Measurements from ENCODE around the gene ANKRD34A.

The ANKRD34A gene

DNA sequence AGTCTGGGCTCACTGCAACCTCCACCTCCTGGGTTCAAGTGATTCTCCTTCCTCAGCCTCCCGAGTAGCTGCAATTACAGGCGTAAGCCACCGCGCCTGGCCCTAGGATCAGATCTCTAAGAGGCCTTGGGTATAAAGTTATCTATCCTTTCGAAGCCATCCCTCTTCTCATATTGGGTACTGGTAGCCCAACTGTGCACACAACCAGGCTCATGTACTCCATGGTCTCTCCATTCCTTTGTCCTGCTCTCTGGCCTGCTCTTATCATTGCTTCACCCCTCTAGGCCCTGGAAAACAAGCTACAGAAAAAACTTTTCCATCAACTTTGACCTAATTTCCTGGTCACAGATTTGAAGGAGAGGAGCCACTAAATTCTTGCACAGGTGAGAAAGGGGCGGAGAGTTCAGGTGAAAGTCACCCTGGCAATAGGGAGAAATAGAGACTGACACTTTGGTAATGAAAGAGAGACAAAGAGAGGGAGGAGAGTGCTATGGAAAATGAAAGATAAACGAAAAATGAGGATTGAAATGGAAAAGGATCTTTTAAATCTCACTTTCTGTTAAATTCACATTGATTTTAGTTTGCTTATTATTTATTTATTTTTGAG, 26.0 kb upstream of the ANKRD34A start:
- peak; percentile 47 for DNase-seq

DNA sequence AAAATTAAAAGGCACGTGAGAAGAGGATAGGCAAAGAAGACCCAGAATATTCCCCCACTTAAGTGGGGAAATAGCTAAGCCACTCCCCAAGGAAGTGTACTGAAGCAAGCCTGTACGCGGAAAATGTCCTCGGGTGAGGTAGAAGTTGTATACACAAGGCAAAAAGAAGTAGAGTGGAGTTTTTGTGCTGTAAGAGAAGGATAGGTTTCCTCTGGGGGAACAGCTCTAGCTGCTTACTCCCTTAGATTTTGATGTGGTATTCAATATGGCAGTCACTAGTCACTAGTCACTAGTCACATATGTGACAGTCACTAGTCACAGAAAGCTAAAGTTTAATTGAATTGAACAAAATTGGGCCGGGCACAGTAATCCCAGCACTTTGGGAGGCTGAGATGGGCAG, 24.4 kb upstream of the ANKRD34A start:
- DNase-seq = no peak

GRCh38 chr1:145987926-145988325, 23.6 kb upstream of the ANKRD34A start:
- DNase-seq = no peak

GRCh38 chr1:145986551-145986950, 22.2 kb upstream of the ANKRD34A start:
- DNase-seq = no peak

DNA sequence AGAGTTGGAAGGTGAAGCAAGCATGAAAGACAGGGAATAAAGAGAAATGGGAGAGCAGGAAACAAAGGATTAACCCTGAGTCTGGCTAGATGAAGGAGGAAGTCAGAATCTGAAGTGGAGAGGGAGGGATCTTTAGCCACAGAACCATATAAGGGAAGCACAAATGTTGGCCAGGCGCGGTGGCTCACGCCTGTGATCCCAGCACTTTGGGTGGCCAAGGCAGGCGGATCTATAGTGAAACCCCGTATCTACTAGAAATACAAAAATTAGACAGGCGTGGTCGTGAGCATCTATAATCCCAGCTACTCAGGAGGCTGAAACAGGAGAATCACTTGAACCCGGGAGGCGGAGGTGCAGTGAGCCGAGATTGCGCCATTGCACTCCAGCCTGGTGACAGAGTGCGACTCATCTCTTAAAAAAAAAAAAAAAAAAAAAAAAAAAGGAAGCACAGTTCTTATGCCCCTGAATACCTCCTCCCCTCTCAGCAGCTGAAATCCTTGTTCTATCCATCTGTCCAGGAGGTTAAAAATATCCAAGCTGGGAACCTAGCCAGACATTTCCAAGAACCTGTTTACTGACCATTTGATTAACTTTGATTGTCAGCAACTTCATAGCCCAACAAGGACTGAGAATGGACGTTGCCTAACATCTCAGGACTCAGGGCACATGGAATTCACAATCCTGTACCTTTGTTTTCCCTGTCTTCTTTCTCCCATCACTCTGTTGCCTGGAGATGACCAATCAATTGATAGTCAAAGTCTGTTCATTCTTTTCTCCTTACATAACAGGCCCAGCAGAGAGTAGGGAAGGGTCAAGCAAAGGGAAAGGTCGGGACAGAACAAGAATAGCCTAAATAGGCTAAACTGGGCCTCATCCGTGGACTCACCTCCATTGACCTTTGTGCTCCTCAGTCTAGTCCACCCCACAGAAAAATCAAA, 21.4 kb upstream of the ANKRD34A start:
- DNase-seq = peak; percentile 82

DNA sequence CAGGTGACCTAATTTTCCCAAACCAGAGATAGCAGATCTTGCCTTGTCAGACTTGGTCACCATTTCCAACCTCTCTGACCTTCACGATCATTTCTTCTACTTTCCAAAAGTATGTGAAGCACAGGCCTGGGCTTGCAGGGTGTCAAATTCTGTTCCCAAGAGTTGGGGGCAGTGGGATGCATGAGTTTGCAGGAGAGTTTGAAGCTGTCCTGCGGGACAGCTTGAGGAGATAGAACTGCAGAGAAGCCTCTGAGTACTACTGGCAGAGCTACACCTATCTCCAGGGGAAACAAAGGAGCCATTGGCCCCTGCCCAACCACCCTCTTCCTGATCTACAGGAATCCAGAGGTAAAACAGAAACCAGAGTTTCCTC, 20.7 kb upstream of the ANKRD34A start:
- DNase-seq = no peak

- no peak for DNase-seq
Measured at GRCh38 chr1:145983960-145984830, 19.8 kb upstream of the ANKRD34A start.

GRCh38 chr1:145983206-145983675, 18.9 kb upstream of the ANKRD34A start:
- DNase-seq = peak; percentile 25

- DNase-seq = no peak
Measured at GRCh38 chr1:145982010-145982723, 17.8 kb upstream of the ANKRD34A start.

- DNase-seq = no peak
Measured at GRCh38 chr1:145980457-145980994, 16.2 kb upstream of the ANKRD34A start.

GRCh38 chr1:145979746-145980456, 15.5 kb upstream of the ANKRD34A start:
- DNase-seq = no peak

GRCh38 chr1:145978854-145979745, 14.7 kb upstream of the ANKRD34A start:
- peak; percentile 100 for DNase-seq

GRCh38 chr1:145978471-145978853, 14.1 kb upstream of the ANKRD34A start:
- DNase-seq = no peak

DNA sequence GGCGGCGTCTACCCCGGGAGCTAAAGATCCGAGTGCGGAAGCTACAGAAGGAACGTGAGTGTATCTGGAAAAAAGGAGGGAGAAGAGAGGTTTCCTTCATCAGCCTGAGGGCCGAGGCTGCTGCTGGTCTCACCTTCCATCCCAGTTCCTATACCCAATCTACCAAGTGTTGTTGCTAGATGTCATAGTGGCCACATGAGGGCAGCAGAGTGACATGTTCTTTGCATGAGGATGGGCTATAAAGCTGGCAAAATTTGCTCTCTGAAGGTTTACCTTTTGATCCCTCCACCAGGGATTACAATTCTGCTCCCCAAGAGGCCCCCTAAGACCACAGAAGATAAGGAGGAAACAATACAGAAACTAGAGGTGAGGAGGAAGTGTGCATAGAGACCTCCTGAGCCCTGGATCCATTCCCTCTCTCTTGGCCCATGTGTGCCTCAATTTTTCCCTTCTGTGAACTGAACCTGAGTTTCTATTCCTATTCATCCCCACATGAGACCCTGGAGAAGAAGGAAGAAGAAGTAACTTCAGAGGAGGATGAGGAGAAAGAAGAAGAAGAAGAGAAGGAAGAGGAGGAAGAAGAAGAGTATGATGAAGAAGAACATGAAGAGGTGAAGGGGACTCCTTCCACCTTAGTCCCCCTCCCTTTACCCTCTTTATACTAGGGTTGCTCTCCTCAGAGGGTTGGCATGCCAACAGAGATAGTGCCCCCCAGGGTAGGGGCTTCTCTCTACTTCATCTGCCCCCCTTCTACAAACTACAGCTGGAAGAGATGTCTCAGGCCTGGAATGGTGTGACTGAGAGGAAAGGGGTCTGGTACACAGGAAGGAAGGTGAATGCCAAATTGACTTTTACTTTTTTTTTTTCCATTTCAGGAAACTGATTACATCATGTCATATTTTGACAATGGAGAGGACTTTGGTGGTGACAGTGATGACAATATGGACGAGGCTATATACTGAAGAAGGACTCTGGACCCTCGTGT, 13.4 kb upstream of the ANKRD34A start:
- peak; percentile 89 for DNase-seq

DNA sequence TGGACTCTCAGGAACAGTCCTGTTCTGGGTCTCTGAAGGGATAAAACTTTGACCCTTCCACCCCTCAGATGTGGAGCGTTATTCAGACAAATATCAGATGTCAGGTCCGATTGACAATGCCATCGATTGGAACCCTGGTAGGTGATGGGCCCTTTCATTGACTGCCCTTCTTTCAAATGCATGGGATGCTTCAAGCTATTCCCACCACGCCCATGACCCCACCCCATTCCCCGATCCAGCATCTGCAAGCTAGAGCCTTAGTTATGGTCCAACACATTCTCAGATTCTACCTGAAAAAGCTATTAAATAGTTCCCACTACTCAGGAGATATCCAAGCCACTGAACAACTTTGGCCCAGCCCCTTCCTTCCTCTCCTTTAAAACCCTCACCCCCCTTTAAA, 12.6 kb upstream of the ANKRD34A start:
- DNase-seq = no peak

DNA sequence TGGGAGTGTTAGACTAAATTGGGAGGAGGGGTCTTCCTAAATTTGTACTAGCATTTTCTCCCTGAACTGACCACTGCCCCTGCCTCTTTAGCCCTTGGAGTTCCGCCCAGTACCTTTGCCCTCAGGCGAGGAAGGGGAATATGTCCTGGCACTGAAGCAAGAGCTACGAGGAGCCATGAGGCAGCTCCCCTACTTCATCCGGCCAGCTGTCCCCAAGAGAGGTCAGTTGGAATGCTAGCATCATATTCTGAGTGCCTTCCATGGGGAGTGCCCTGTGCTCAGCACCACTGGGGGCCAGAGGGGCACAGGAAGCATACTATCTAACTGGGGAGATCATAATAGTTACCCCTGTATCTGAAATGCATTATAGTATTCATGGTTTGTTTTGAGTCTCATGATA, 10.8 kb upstream of the ANKRD34A start:
- no peak for DNase-seq

DNA sequence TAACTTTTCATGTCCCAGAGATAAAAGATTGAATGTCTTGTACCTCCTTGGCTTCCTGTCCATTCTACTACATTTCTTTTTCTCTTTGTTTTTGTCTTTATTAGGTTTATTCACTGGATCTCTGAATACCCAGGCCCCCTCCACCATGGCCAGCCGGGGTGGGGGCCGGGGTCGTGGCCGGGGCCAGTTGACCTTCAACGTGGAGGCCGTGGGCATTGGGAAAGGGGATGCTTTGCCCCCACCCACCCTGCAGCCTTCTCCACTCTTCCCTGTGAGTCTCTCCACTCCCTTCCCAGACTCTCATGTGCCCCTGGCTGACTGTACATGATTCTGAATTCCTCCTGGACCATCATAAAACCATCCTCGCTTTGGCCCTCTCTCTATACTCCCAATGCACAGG, 10.3 kb upstream of the ANKRD34A start:
- DNase-seq = no peak

DNA sequence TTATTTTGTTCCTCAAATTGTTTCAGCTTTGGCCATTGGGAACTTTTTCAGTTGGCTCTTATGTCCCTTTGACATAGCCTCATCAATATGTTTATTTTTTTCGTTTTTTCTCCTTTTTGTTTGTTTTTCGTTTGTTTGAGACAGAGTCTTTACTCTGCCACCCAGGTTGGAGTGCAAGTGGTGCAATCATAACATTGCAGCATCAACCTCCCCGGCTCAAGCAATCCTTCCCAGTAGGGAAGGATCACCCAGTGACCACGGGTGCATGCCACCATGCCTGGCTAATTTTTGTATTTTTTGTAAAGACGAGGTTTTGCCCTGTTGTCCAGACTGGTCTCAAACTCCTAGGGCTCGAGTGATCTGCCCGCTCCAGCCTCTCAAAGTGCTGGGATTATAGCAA, 8.2 kb upstream of the ANKRD34A start:
- no peak for DNase-seq

- no peak for DNase-seq
Measured at GRCh38 chr1:145967288-145967687, 2.9 kb upstream of the ANKRD34A start.
